ENCODE data around the gene NCAM2. TPM values are rescaled to one million over a fixed set of nuclear protein-coding genes. Genes with fewer than 3 reads are reported as not detected.

NCAM2 gene
- total and polyA plus RNA-seq, 2 of the 8 experiments (the other 6 are each of a cell fraction or from before 2014, with no cell fraction given): 0.14 to 1.1 TPM

GRCh38 chr21:21148514-21148913 is 150.3 kb downstream of the NCAM2 start (continued):
- TF ChIP-seq EZH2 (IDR thresholded peaks at IDR 0.05; ENCODE audit: low read depth, low read length, severe bottlenecking) (no peak), SIX5 (IDR thresholded peaks at IDR 0.05; ENCODE audit: low read depth, low read length) (no peak), RXRA (IDR thresholded peaks at IDR 0.05; ENCODE audit: insufficient read depth, low read depth, low read length) (no peak), FOSL1 (IDR thresholded peaks at IDR 0.05; ENCODE audit: insufficient read depth, low read depth, low read length) (no peak), PHF8 (conservative IDR thresholded peaks at IDR 0.05; ENCODE audit: low read depth, low read length) (no peak), CTBP2 (IDR thresholded peaks at IDR 0.05; ENCODE audit: borderline replicate concordance, insufficient read depth, insufficient read length, low read length) (no peak), HDAC2 (IDR thresholded peaks at IDR 0.05; ENCODE audit: borderline replicate concordance in 1 of 2, low read depth in 2 of 2, low read length in 2 of 2) (no peak), GTF2F1 (IDR thresholded peaks at IDR 0.05; ENCODE audit: borderline replicate concordance, low read depth, low read length) (no peak), KDM4A (IDR thresholded peaks at IDR 0.05; ENCODE audit: low read depth, low read length, severe bottlenecking) (no peak), E2F6 (IDR thresholded peaks at IDR 0.05) (no peak), CBX8 (IDR thresholded peaks at IDR 0.05; ENCODE audit: borderline replicate concordance, low read depth, low read length) (no peak), TEAD4 (IDR thresholded peaks at IDR 0.05; ENCODE audit: low read depth, low read length) (no peak), ASH2L (IDR thresholded peaks at IDR 0.05; ENCODE audit: low read length) (no peak)
- TF ChIP-seq, protein P1, sequence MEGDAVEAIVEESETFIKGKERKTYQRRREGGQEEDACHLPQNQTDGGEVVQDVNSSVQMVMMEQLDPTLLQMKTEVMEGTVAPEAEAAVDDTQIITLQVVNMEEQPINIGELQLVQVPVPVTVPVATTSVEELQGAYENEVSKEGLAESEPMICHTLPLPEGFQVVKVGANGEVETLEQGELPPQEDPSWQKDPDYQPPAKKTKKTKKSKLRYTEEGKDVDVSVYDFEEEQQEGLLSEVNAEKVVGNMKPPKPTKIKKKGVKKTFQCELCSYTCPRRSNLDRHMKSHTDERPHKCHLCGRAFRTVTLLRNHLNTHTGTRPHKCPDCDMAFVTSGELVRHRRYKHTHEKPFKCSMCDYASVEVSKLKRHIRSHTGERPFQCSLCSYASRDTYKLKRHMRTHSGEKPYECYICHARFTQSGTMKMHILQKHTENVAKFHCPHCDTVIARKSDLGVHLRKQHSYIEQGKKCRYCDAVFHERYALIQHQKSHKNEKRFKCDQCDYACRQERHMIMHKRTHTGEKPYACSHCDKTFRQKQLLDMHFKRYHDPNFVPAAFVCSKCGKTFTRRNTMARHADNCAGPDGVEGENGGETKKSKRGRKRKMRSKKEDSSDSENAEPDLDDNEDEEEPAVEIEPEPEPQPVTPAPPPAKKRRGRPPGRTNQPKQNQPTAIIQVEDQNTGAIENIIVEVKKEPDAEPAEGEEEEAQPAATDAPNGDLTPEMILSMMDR (IDR thresholded peaks at IDR 0.05; ENCODE audit: control extremely low read depth in 1 of 3, insufficient read depth in 1 of 3, low read depth in 1 of 3, low read length in 3 of 3): no peak
- TF ChIP-seq, protein P2, sequence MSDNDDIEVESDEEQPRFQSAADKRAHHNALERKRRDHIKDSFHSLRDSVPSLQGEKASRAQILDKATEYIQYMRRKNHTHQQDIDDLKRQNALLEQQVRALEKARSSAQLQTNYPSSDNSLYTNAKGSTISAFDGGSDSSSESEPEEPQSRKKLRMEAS (IDR thresholded peaks at IDR 0.05): no peak
